Stomach (tissue), 9 donors: Measurements from ENCODE around the gene COLEC12. TPM values are rescaled to one million over a fixed set of nuclear protein-coding genes. Genes with fewer than 3 reads are reported as not detected.
A peak's percentile ranks its signal among the peaks of the same experiment; 100 is the strongest.

Source experiments
- DNase-seq, 2 donors: peaks; one replicate each; pipeline versions ENCODE4 v3.0.0 to v3.0.0-alpha.2; 2013 to 2019
- H3K27ac ChIP-seq, 5 donors: fragments of 200-600 bp in 4 of 5; sonication (generic) in 4 of 5; one replicate each; pipeline ENCODE4 v1.5.1; 2013 to 2019; ENCODE audit warnings: mild to moderate bottlenecking in 1 of 5, moderate library complexity in 1 of 5
- H3K27me3 ChIP-seq, 3 donors: fragments of 200-600 bp; sonication (generic); one replicate each; pipeline ENCODE4 v1.5.1; 2017 to 2019; ENCODE audit warnings: mixed run types in 1 of 3
- H3K36me3 ChIP-seq, 4 donors: fragments of 200-600 bp; sonication (generic); 1 replicate in 3 of 4; 2 replicates in 1 of 4; pipeline ENCODE4 v1.5.1; 2016 to 2019
- H3K4me1 ChIP-seq, 4 donors: fragments of 200-600 bp; sonication (generic); one replicate each; pipeline ENCODE4 v1.5.1; 2016 to 2019
- H3K4me3 ChIP-seq, 4 donors: fragments of 200-600 bp; sonication (generic) in 3 of 4; one replicate each; pipeline ENCODE4 v1.5.1; 2016 to 2019; ENCODE audit warnings: mild to moderate bottlenecking in 1 of 4
- H3K9me3 ChIP-seq, 4 donors: fragments of 200-600 bp; sonication (generic); one replicate each; pipeline ENCODE4 v1.5.1; 2016 to 2019
- EP300 ChIP-seq: sonication (generic); formaldehyde crosslinking; IDR thresholded peaks from one replicate; pipeline ENCODE4 v1.6.1; 2017; ENCODE audit warnings: antibody characterized with exemption
- POLR2A ChIP-seq, 4 donors: fragments of 450-650 bp; IDR thresholded peaks; one replicate each; pipeline ENCODE4 v1.6.1; 2016; ENCODE audit warnings: antibody characterized with exemption in 4 of 4, control low read depth in 2 of 4, mild to moderate bottlenecking in 1 of 4, moderate library complexity in 1 of 4
- POLR2AphosphoS5 ChIP-seq, 3 donors: sonication (generic); formaldehyde crosslinking; IDR thresholded peaks; one replicate each; pipeline ENCODE4 v1.6.1; 2016; ENCODE audit warnings: antibody characterized with exemption in 3 of 3
- WGBS, 5 donors: extraction: QIAGEN DNeasy Blood & Tissue Kit in 3 of 5; methylation state at CpG; one replicate each; pipeline versions ENCODE4 v1.1.5 to v1.1.7; 2013 to 2018; 5-methylcytosine and 5-hydroxymethylcytosine counted together
- intact Hi-C: fragments of 100-400 bp; cut with DNase I; formaldehyde crosslinking; loops from one replicate; pipeline ENCODE4 v1.15.1; 2023; ENCODE audit warnings: low total_unique reads
- polyA plus RNA-seq, 3 donors: library from polyadenylated mRNA; stranded (reverse); fragments of 200-250 nt; gene quantifications; one replicate each; pipeline ENCODE4 v1.2.3, GENCODE V29; 2013
- total RNA-seq, 5 donors: library from RNA; depleted of rRNA; stranded (reverse); fragments of >200 nt; gene quantifications; one replicate each; pipeline versions ENCODE4 v1.1.0 to v1.2.3, GENCODE V29; 2014 to 2016
- TF ChIP-seq, protein P1 (sequence below), 7 experiments: fragments of 450-650 bp in 4 of 7; fragments of 200-600 bp in 3 of 7; sonication (generic) in 3 of 7; IDR thresholded peaks; one replicate each; pipeline ENCODE4 v1.5.1; 2016 to 2019; ENCODE audit warnings: antibody characterized with exemption in 7 of 7, control low read depth in 2 of 7, mild to moderate bottlenecking in 1 of 7
- donor health status: healthy with polysubstance abuse.
- donor health status: Bipolar disorder and iron deficiency.
- donor health status: healthy.

Gene COLEC12
- total and polyA plus RNA-seq, 8 donors, result 1.7 to 37.5 (median 5.6) TPM

DNA sequence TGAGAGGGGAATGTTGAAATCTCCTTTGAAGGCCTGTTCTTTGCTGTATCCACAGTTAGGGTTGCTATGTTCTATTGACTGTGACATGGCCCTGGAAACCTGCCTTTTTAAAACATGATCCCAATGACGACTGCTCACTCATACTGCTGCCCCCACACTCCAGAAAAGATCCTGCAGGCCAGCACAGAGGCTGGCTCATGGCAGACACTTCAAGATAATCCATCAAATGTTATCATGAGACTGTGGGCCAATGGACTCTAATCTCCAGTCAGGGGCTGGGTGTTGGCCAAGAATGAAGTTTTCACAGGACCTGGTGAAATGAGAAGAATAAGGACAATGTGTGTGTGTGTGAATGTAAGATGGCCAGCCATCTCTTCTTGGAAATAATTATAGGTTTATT lies 173.7 kb downstream of the COLEC12 start:
- Histone ChIP-seq H3K27me3 (no peaks in the 10 kb centered on the region), H3K36me3 (no peaks in the 10 kb centered on the region), H3K9me3 (no peaks in the 10 kb centered on the region), H3K27ac (no peak overlapping the region), H3K4me1 (peaks cover 0 to 31% (median 14%) of the 10 kb centered on the region in 4 donors), H3K4me3 (no peak overlapping the region)
- intact Hi-C loops, result no loop called here
- no peak for TF ChIP-seq POLR2AphosphoS5 (IDR thresholded peaks at IDR 0.05)
- TF ChIP-seq EP300, result no peak
- TF ChIP-seq, protein P1, sequence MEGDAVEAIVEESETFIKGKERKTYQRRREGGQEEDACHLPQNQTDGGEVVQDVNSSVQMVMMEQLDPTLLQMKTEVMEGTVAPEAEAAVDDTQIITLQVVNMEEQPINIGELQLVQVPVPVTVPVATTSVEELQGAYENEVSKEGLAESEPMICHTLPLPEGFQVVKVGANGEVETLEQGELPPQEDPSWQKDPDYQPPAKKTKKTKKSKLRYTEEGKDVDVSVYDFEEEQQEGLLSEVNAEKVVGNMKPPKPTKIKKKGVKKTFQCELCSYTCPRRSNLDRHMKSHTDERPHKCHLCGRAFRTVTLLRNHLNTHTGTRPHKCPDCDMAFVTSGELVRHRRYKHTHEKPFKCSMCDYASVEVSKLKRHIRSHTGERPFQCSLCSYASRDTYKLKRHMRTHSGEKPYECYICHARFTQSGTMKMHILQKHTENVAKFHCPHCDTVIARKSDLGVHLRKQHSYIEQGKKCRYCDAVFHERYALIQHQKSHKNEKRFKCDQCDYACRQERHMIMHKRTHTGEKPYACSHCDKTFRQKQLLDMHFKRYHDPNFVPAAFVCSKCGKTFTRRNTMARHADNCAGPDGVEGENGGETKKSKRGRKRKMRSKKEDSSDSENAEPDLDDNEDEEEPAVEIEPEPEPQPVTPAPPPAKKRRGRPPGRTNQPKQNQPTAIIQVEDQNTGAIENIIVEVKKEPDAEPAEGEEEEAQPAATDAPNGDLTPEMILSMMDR (IDR thresholded peaks at IDR 0.05), result no peak
- TF ChIP-seq POLR2A (IDR thresholded peaks at IDR 0.05), result no peak
- DNase-seq, result no peak
- WGBS, 5 donors, result 48 to 86% (median 61%) methylated on average over 1 of the region's 1 CpG

DNA sequence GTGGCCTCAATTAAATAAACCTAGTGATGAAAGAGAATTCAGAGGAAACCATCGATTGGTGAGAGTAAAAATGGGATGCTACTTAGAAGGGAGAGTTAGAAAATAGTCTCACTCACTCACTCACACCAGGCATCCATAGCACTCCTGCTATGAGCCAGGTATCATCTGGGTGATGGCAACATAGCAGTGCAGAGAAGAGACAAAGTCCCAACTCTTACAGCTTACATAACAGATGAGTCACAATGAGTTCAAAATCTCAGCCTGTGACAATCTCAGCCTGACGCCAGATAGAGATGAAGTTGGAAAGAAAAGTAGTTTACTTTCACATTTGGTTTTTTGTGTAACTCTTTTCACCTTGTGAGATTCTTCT lies 177.3 kb downstream of the COLEC12 start:
- 51 to 56% (median 54%) methylated on average over 2 of the region's 2 CpGs for WGBS, 5 donors
- H3K9me3 ChIP-seq, result no peaks in the 10 kb centered on the region
- TF ChIP-seq POLR2AphosphoS5 (IDR thresholded peaks at IDR 0.05) (peak in 1 of 3 donors; percentile 37), EP300 (no peak), POLR2A (IDR thresholded peaks at IDR 0.05) (no peak)
- TF ChIP-seq, protein P1 (IDR thresholded peaks at IDR 0.05), result no peak
- no peak overlapping the region for H3K4me3 ChIP-seq
- H3K36me3 ChIP-seq, result no peaks in the 10 kb centered on the region
- intact Hi-C loops, result no loop called here
- DNase-seq, result no peak
- peaks cover 0 to 25% (median 12%) of the 10 kb centered on the region in 4 donors for H3K4me1 ChIP-seq
- H3K27ac ChIP-seq, result no peak overlapping the region
- H3K27me3 ChIP-seq, result no peaks in the 10 kb centered on the region

DNA sequence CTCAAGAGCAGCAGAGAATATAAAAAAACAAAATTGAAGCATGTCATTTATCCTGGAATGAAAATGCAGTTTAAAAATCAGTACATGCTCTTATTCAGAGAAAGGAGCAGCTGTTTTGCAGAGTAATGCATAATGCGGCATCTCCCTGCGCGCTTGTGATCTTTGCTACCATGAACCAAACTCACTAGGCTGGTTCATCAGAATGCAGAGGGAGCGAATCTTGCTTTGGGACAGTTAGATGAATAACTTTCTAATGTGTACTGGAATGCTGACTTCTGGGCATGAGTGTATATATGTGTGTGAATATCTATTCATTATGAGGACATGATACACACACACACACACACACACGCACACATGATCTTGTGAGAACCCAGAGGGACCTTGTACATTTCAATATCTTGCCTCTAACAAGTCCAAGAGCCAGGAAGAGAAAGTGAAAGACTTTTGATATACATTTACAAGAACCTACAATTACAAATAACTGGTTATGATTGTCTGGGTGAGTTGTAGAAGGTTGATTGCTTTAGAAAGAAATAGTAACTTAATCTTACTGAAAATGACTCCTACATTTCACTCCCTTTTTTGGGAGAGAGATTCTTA lies 178.5 kb downstream of the COLEC12 start:
- Histone ChIP-seq H3K27me3 (no peaks in the 10 kb centered on the region), H3K27ac (no peak overlapping the region), H3K4me3 (no peak overlapping the region), H3K36me3 (no peaks in the 10 kb centered on the region), H3K9me3 (no peaks in the 10 kb centered on the region), H3K4me1 (peaks cover 0 to 25% (median 12%) of the 10 kb centered on the region in 4 donors)
- no peak for DNase-seq
- TF ChIP-seq, protein P1 (IDR thresholded peaks at IDR 0.05), result no peak
- TF ChIP-seq EP300, result no peak
- TF ChIP-seq POLR2AphosphoS5 (IDR thresholded peaks at IDR 0.05), result no peak
- TF ChIP-seq POLR2A (IDR thresholded peaks at IDR 0.05), result no peak
- 83 to 92% (median 84%) methylated on average over 5 of the region's 5 CpGs for WGBS, 5 donors
- intact Hi-C loops, result no loop called here

DNA sequence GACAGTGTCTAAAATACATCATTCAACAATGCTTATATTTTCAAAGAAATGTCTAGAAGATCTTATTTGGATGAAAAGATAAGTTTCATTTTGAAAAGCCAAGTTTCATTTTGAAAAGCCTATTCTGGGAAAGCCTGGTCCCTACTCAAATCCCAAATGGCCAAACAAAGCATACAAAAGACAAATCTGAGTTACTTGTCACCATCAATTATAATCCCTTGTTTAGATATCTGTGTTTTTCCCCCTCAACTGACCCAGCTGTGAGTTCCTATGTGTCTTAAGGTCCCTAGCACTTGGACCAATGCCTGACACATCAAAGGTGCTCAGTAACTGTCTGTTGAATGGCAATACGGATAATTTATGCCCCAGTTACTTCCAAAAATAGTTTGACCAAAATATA lies 180.3 kb downstream of the COLEC12 start:
- Histone ChIP-seq H3K27ac (no peak overlapping the region), H3K9me3 (no peaks in the 10 kb centered on the region), H3K4me1 (peaks cover 0 to 25% (median 12%) of the 10 kb centered on the region in 4 donors), H3K36me3 (no peaks in the 10 kb centered on the region), H3K4me3 (no peak overlapping the region), H3K27me3 (no peaks in the 10 kb centered on the region)
- 39 to 67% (median 47%) methylated on average over 1 of the region's 1 CpG for WGBS, 5 donors
- no peak for DNase-seq
- intact Hi-C loops, result no loop called here
- TF ChIP-seq POLR2A (IDR thresholded peaks at IDR 0.05), result no peak
- no peak for TF ChIP-seq EP300
- TF ChIP-seq POLR2AphosphoS5 (IDR thresholded peaks at IDR 0.05), result no peak
- TF ChIP-seq, protein P1 (IDR thresholded peaks at IDR 0.05), result no peak
